Measurements from ENCODE around the gene CEACAM21.

The CEACAM21 gene

GRCh38 chr19:41584260-41584810, 8.4 kb downstream of the CEACAM21 start:
- no peak for DNase-seq (ENCODE audit: low read depth in 1 of 2, low spot score in 1 of 2)

- DNase-seq (ENCODE audit: low read depth in 1 of 2, low spot score in 1 of 2) = no peak
These were observed 9.0 kb downstream of the CEACAM21 start for GRCh38 chr19:41584931-41585330.

- DNase-seq (ENCODE audit: low read depth in 1 of 2, low spot score in 1 of 2) = no peak
These were observed 10.1 kb downstream of the CEACAM21 start for GRCh38 chr19:41586064-41586463.

GRCh38 chr19:41587101-41587837, 11.3 kb downstream of the CEACAM21 start:
- DNase-seq (ENCODE audit: low read depth in 1 of 2, low spot score in 1 of 2) = no peak

- no peak for DNase-seq (ENCODE audit: low read depth in 1 of 2, low spot score in 1 of 2)
These were observed 11.9 kb downstream of the CEACAM21 start for GRCh38 chr19:41587838-41588210.

- DNase-seq (ENCODE audit: low read depth in 1 of 2, low spot score in 1 of 2) = no peak
These were observed 12.7 kb downstream of the CEACAM21 start for GRCh38 chr19:41588497-41589209.

- DNase-seq (ENCODE audit: low read depth in 1 of 2, low spot score in 1 of 2) = no peak
These were observed 13.4 kb downstream of the CEACAM21 start for GRCh38 chr19:41589371-41589770.

GRCh38 chr19:41590936-41591335, 15.0 kb downstream of the CEACAM21 start:
- no peak for DNase-seq (ENCODE audit: low read depth in 1 of 2, low spot score in 1 of 2)

GRCh38 chr19:41591951-41592562, 16.1 kb downstream of the CEACAM21 start:
- no peak for DNase-seq (ENCODE audit: low read depth in 1 of 2, low spot score in 1 of 2)

GRCh38 chr19:41595258-41595889, 19.4 kb downstream of the CEACAM21 start:
- DNase-seq (ENCODE audit: low read depth in 1 of 2, low spot score in 1 of 2) = peak in 1 of 2 donors; percentile 62

- no peak for DNase-seq (ENCODE audit: low read depth in 1 of 2, low spot score in 1 of 2)
These were observed 19.9 kb downstream of the CEACAM21 start for GRCh38 chr19:41595890-41596280.

GRCh38 chr19:41597600-41598041, 21.7 kb downstream of the CEACAM21 start:
- DNase-seq (ENCODE audit: low read depth in 1 of 2, low spot score in 1 of 2) = peak; percentile 54 to 72

- no peak for DNase-seq (ENCODE audit: low read depth in 1 of 2, low spot score in 1 of 2)
These were observed 23.4 kb downstream of the CEACAM21 start for GRCh38 chr19:41599175-41599966.

- DNase-seq (ENCODE audit: low read depth in 1 of 2, low spot score in 1 of 2) = no peak
These were observed 25.8 kb downstream of the CEACAM21 start for GRCh38 chr19:41601771-41602170.

- DNase-seq (ENCODE audit: low read depth in 1 of 2, low spot score in 1 of 2) = no peak
These were observed 28.9 kb downstream of the CEACAM21 start for GRCh38 chr19:41604831-41605230.

- no peak for DNase-seq (ENCODE audit: low read depth in 1 of 2, low spot score in 1 of 2)
These were observed 30.4 kb downstream of the CEACAM21 start for GRCh38 chr19:41606215-41606837.

GRCh38 chr19:41607668-41608067, 31.7 kb downstream of the CEACAM21 start:
- no peak for DNase-seq (ENCODE audit: low read depth in 1 of 2, low spot score in 1 of 2)

- no peak for DNase-seq (ENCODE audit: low read depth in 1 of 2, low spot score in 1 of 2)
These were observed 34.8 kb downstream of the CEACAM21 start for GRCh38 chr19:41610789-41611188.

- no peak for DNase-seq (ENCODE audit: low read depth in 1 of 2, low spot score in 1 of 2)
These were observed 36.5 kb downstream of the CEACAM21 start for GRCh38 chr19:41612483-41612882.

GRCh38 chr19:41615207-41615606, 39.2 kb downstream of the CEACAM21 start:
- no peak for DNase-seq (ENCODE audit: low read depth in 1 of 2, low spot score in 1 of 2)

Data from activated CD4-positive, alpha-beta T cell treated with anti-CD3 and anti-CD28 coated beads, Interleukin-2, amount 50 U/mL, for 24 hours (primary cell).